ENCODE results near the gene GPC6.

The GPC6 gene

DNA sequence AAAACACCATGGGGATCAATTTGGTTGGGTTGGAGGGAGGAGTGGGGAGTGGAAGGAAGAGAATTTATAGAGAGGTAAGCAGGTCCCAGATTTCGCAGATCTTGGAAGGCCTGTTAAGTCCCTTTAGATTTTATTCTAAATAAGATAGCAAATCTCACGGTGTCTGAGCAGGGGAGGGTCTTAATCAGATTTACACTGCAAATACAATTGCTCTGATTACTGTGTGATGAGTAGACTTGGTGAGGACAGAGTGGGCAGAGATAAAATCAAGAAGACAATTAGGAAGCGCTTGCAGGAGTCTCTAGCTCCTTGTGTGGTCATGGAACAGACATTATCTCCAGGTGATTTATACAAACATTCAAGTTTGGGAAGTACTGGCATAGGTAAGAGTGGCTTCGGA, 126.0 kb downstream of the GPC6 start:
- H3K27ac ChIP-seq: no peak overlapping the region
- H3K4me3 ChIP-seq: no peak overlapping the region

GRCh38 chr13:93355094-93355493, 128.5 kb downstream of the GPC6 start:
- H3K27ac ChIP-seq: no peak overlapping the region
- no peak overlapping the region for H3K4me3 ChIP-seq

DNA sequence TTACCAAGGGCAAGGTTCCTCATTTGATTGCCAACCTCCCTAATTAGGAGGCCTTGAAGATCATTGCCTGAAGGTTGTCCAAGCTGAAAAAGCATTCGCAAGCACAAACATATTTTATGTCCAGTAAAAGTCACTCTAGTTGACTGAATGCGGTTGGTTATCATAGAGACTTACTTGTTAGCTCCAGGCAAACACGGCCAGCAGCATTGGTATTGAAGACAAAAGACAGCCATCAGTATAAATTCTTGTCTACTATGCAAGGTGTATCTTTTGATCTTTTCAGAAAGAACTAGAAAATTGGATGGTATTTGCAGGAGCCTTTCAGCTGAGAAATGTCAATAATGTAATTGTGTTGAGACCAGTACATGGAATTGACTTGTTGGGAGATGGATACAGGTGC, 129.9 kb downstream of the GPC6 start:
- Histone ChIP-seq H3K4me3 (no peak overlapping the region), H3K27ac (no peak overlapping the region)

DNA sequence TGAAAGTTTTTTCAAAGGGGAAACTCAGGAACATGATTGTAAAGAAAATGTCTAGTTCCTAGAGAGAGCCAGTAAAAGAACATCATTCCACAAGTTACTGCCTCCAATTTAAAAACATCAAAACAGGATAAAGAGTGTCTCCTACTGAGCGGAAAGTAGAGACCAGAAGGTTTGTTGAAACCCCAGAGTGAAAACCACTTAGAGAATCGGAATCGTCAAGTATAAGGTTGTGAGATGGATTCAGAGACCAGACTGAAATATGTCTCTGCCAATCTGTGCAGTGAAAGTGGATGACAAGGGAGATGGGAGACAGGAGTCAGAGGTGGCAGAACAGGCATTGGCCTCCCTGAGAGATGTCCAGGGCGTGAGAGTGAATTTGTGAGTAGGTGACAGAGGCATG, 133.4 kb downstream of the GPC6 start:
- Histone ChIP-seq H3K4me3 (no peak overlapping the region), H3K27ac (no peak overlapping the region)

- Histone ChIP-seq H3K4me3 (no peak overlapping the region), H3K27ac (no peak overlapping the region)
Measured at GRCh38 chr13:93361703-93362102, 135.1 kb downstream of the GPC6 start.

DNA sequence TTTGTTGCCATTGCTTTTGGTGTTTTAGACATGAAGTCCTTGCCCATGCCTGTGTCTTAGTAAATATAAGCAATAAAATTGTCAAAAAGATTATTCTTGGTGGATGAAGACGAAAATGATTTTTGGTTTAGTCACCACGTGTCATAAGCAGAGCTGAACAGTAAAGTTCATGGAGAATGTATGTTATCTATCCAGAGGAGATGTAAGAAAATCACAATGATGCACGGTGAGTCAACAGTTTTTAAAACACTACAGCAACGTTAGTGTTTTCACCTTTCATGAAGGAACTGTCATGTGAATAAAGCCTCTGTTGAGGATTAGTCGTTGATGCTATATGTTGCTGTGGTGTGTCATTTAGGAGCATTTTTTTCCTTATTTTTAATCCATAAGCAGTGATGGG, 137.6 kb downstream of the GPC6 start:
- H3K4me3 ChIP-seq: no peak overlapping the region

GRCh38 chr13:93368296-93368695, 141.7 kb downstream of the GPC6 start:
- H3K4me3 ChIP-seq: no peak overlapping the region

More for the DNA sequence above, 137.6 kb downstream of the GPC6 start:
- no peak overlapping the region for H3K27ac ChIP-seq

GRCh38 chr13:93368718-93369117, 142.1 kb downstream of the GPC6 start:
- Histone ChIP-seq H3K4me3 (no peak overlapping the region), H3K27ac (no peak overlapping the region)

More at GRCh38 chr13:93368296-93368695, 141.7 kb downstream of the GPC6 start:
- no peak overlapping the region for H3K27ac ChIP-seq

DNA sequence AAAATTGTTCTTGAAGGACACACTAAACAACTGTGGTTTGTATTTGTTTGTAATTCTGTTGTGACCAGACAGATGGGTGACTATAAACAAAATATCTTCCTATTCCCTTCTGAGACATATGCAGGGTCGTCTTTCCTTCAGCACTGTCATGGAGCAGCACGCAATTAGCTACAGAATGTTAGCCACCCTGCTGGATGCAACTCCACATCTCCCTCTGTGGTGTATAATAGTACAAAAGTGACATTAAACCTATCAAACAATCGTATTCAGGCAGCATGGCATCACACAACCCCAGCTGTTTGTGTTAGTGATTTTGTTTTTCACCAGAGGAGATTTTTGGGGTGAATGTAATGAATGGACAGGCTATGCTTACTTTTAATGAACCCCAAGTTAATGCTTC, 146.2 kb downstream of the GPC6 start:
- Histone ChIP-seq H3K27ac (no peak overlapping the region), H3K4me3 (no peak overlapping the region)

DNA sequence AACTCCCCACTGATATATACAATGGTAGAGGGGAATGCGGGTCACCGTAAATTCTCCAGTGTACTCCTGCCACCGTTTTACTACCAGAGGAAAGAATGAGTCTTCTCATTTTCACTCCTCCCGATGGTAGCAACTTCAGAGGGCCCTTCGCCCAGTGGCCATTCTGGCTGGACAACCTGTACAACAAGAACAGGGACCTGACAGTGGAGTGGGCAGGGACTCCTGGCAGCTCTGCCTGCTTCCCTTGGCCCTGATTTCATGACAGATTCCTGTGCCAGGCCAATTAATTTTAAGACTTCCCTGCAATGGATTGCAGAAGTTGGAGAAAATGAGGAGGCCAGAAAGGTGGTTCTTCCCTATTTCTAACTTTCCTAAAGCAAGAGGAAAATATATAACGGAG, 148.9 kb downstream of the GPC6 start:
- no peak overlapping the region for H3K27ac ChIP-seq

GRCh38 chr13:93377196-93377595, 150.6 kb downstream of the GPC6 start:
- Histone ChIP-seq H3K27ac (no peak overlapping the region), H3K4me3 (no peak overlapping the region)

More for the DNA sequence above, 148.9 kb downstream of the GPC6 start:
- no peak overlapping the region for H3K4me3 ChIP-seq

GRCh38 chr13:93378184-93378583, 151.6 kb downstream of the GPC6 start:
- Histone ChIP-seq H3K27ac (no peak overlapping the region), H3K4me3 (no peak overlapping the region)

- Histone ChIP-seq H3K27ac (no peak overlapping the region), H3K4me3 (no peak overlapping the region)
Measured at GRCh38 chr13:93386116-93386515, 159.5 kb downstream of the GPC6 start.

DNA sequence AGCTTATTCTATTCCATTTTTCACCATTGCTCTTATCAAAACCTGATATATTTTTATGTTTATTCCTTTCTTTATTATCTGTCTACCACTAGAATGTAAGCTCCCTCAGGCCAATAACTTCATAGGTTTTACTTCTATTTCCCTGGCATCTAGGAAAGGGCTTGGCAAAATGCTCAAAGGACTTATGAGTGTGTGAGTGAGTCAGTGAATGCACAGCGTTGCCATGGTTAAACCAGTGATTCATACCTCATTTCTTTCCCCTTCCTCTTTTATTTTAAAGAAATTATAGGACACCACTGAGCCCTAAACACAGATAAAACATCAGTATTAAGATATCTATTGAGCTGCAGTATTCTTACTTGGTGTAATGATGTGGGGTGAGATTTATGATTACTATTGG, 162.1 kb downstream of the GPC6 start:
- no peak overlapping the region for H3K4me3 ChIP-seq
- H3K27ac ChIP-seq: no peak overlapping the region

- Histone ChIP-seq H3K4me3 (no peak overlapping the region), H3K27ac (no peak overlapping the region)
Measured at GRCh38 chr13:93397619-93398018, 171.0 kb downstream of the GPC6 start.

DNA sequence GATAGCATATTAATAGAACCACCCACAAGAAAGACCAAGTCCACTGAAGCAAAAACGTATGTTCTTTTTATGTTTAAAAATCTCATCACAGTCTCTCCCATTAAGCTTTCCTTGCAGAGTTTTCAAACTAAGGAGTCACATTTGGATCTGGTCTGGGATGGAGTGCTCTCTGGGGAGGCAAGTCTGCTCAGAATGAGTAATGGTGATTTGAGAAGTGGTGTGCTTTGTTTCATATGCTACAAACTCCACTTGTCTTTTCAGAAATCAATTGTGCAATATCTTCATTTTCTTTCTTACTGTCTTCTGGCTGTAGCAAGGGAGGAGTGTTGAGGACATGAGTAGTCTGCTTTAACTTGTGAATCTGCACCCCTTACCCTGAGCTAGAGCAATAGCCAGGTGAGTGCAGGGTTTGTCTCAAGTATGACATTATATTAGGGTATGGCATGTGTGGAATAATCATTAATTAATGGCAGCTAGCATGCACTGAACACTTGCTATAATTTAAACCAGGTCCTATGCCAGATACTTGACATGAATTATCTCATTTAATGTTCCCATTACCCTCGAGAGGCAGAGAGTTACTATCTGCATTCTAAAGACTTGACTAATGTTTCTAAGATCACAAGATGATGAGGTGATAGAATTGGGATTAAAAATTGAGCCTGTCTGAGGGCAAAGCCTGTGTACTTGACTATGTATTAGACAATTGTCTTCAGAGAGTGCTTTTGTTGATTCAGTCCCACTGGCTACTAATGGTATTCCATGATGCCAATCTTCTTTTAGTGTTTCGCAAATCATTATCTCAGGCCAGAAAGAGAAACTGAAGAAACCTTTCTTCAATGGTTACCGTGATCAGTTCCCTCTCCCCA, 171.8 kb downstream of the GPC6 start:
- no peak overlapping the region for H3K27ac ChIP-seq
- no peak overlapping the region for H3K4me3 ChIP-seq

DNA sequence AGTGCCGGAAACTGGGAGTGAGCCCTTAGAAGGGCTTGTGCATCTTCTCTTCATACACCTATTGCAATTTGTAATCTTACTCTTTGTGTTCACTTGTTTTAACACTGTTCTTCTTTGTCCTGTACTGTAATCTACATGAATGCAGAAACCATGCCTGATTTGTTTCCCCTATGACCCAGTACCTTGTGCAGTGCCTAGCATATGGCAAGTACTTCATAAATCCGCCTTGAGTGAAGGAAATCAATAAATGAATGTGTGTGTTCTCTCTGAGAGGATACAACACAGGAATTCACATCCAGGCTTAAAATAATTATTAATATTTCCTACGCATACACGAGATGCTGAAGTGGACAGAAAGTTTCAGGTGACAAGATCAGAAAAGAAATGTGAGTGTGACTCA, 172.6 kb downstream of the GPC6 start:
- H3K27ac ChIP-seq: no peak overlapping the region
- H3K4me3 ChIP-seq: no peak overlapping the region

- H3K27ac ChIP-seq: no peak overlapping the region
- no peak overlapping the region for H3K4me3 ChIP-seq
Measured at GRCh38 chr13:93406136-93406535, 179.5 kb downstream of the GPC6 start.

- Histone ChIP-seq H3K27ac (no peak overlapping the region), H3K4me3 (no peak overlapping the region)
Measured at GRCh38 chr13:93407551-93407950, 180.9 kb downstream of the GPC6 start.

- no peak overlapping the region for H3K27ac ChIP-seq
- H3K4me3 ChIP-seq: no peak overlapping the region
Measured at GRCh38 chr13:93409001-93409400, 182.4 kb downstream of the GPC6 start.

DNA sequence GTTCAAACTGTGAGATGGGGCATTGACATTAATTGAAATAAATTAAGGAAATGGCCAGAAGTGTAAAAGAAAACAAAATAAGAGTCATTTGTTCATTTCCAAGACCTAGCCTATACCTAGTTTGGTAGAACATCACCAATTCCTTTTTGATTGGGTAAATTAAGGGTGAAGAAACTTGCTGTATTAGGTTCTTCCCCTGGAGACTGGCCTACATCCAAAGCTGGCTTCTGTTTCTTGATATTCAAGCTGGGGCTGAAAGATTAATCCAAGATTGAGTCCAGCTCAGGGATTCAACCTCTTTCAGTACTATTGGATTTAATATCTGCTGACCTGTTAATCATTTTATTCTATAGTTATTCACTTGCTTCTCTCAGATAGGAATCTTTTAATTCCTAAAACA, 183.2 kb downstream of the GPC6 start:
- no peak overlapping the region for H3K27ac ChIP-seq
- H3K4me3 ChIP-seq: no peak overlapping the region

GRCh38 chr13:93411186-93411680, 184.6 kb downstream of the GPC6 start:
- no peak overlapping the region for H3K4me3 ChIP-seq
- no peak overlapping the region for H3K27ac ChIP-seq

Data from skin epidermis (tissue), 12 donors.